Adrenal gland (tissue), 12 donors: ENCODE data around the gene GFRA1. TPM values are rescaled to one million over a fixed set of nuclear protein-coding genes. Genes with fewer than 3 reads are reported as not detected.

Experiments used
- DNase-seq, 7 donors: peaks; one replicate each; pipeline ENCODE4 v3.0.0-alpha.2; 2019 to 2020
- H3K27ac ChIP-seq, 5 donors: fragments of 200-600 bp; sonication (generic) in 4 of 5; 1 replicate in 3 of 5; 2 replicates in 2 of 5; pipeline versions ENCODE4 v1.5.1 to v1.8.0; 2016 to 2020; ENCODE audit warnings: mild to moderate bottlenecking in 1 of 5
- H3K27me3 ChIP-seq: fragments of 200-600 bp; 2 replicates; pipeline ENCODE4 v1.8.0; 2021
- H3K36me3 ChIP-seq, 2 donors: fragments of 200-600 bp; replicated peaks in 1 of 2; 1 replicate in 1 of 2; 2 replicates in 1 of 2; pipeline versions ENCODE4 v1.5.1 to v1.8.0; 2018 to 2022
- H3K4me1 ChIP-seq, 2 donors: fragments of 200-600 bp; replicated peaks in 1 of 2; 1 replicate in 1 of 2; 2 replicates in 1 of 2; pipeline versions ENCODE4 v1.5.1 to v1.8.0; 2018 to 2021
- H3K4me3 ChIP-seq, 4 donors: fragments of 200-600 bp; sonication (generic) in 3 of 4; one replicate each; pipeline ENCODE4 v1.5.1; 2016 to 2018
- H3K9me3 ChIP-seq, 3 donors: fragments of 200-600 bp; sonication (generic) in 1 of 3; replicated peaks in 1 of 3; 1 replicate in 2 of 3; 2 replicates in 1 of 3; pipeline versions ENCODE4 v1.5.1 to v1.8.0; 2016 to 2021
- CTCF ChIP-seq, 6 experiments: fragments of 450-650 bp in 4 of 6; fragments of 200-600 bp in 2 of 6; sonication (generic) in 1 of 6; IDR thresholded peaks; 1 replicate in 5 of 6; 2 replicates in 1 of 6; pipeline versions ENCODE4 v1.5.1 to v1.8.0; 2016 to 2021; ENCODE audit warnings: antibody characterized with exemption in 6 of 6, mild to moderate bottlenecking in 2 of 6, moderate library complexity in 1 of 6
- POLR2A ChIP-seq, 2 donors: fragments of 450-650 bp; IDR thresholded peaks; one replicate each; pipeline ENCODE4 v1.6.1; 2017; ENCODE audit warnings: antibody characterized with exemption in 2 of 2, mild to moderate bottlenecking in 2 of 2, moderate library complexity in 1 of 2
- WGBS, 4 donors: extraction: QIAGEN DNeasy Blood & Tissue Kit in 2 of 4; methylation state at CpG; one replicate each; pipeline versions ENCODE4 v1.1.5 to v1.1.7; 2013 to 2017; 5-methylcytosine and 5-hydroxymethylcytosine counted together
- intact Hi-C, 2 donors: fragments of 100-400 bp; cut with DNase I; formaldehyde crosslinking; loops; one replicate each; pipeline versions ENCODE4 v1.14.1 to v1.15.0; 2022 to 2023
- polyA plus RNA-seq, 3 donors: library from polyadenylated mRNA; stranded (reverse); fragments of 200-250 nt in 2 of 3; fragments of 350-450 nt in 1 of 3; fragmentation: Illumina TruSeq in 1 of 3; extraction: RNeasy Lipid Tissue Mini Kit (QIAGEN cat#74804) in 1 of 3; gene quantifications; one replicate each; pipeline ENCODE4 v1.2.3, GENCODE V29; 2013 to 2014
- total RNA-seq, 9 donors: library from RNA; depleted of rRNA in 4 of 9; stranded (reverse); fragments of >200 nt in 4 of 9; fragments of 120-200 nt in 1 of 9; fragmentation: NEBNext Ultra II Directional in 1 of 9; extraction: Animal tissue kit (Norgen Biotek cat#: 25700) in 1 of 9; gene quantifications; one replicate each; pipeline versions ENCODE4 v1.1.0 to v1.2.4, GENCODE V29; 2013 to 2023
- donor health status: healthy with polysubstance abuse.
- donor health status: Bipolar disorder and iron deficiency.
- donor health status: DM: yes; HTN: yes; CAD: no.
- donor health status: DM: no; HTN: no; CAD: no.
- donor health status: DM: no; HTN: no; CAD: no.
- donor health status: DM: yes; HTN: yes; CAD: no.

Gene GFRA1
- total and polyA plus RNA-seq, 12 donors = 0.61 to 12.9 (median 2.6) TPM

- no peaks in the 10 kb centered on the region for H3K9me3 ChIP-seq
- 73 to 76% (median 75%) methylated on average over 8 of the region's 8 CpGs for WGBS, 4 donors
- no peaks in the 10 kb centered on the region for H3K36me3 ChIP-seq
- no peak overlapping the region for H3K27ac ChIP-seq
- H3K4me3 ChIP-seq = no peak overlapping the region
- no peak for DNase-seq
- TF ChIP-seq POLR2A (IDR thresholded peaks at IDR 0.05) = no peak
- TF ChIP-seq CTCF (IDR thresholded peaks at IDR 0.05) = no peak
- no peaks in the 10 kb centered on the region for H3K27me3 ChIP-seq
- intact Hi-C loops = no loop called here
- peaks cover 0 to 4% of the 10 kb centered on the region in 2 donors for H3K4me1 ChIP-seq
Observed at GRCh38 chr10:116043861-116044260, 229.1 kb downstream of the GFRA1 start.

- 81 to 88% (median 83%) methylated on average over 3 of the region's 3 CpGs for WGBS, 4 donors
- Histone ChIP-seq H3K4me1 (peaks cover 0 to 4% of the 10 kb centered on the region in 2 donors), H3K36me3 (no peaks in the 10 kb centered on the region), H3K9me3 (no peaks in the 10 kb centered on the region), H3K4me3 (no peak overlapping the region), H3K27ac (no peak overlapping the region), H3K27me3 (no peaks in the 10 kb centered on the region)
- no peak for DNase-seq
- intact Hi-C loops = no loop called here
- TF ChIP-seq POLR2A (IDR thresholded peaks at IDR 0.05) (no peak), CTCF (IDR thresholded peaks at IDR 0.05) (no peak)
Observed at GRCh38 chr10:116043304-116043703, 229.7 kb downstream of the GFRA1 start.

- TF ChIP-seq CTCF (IDR thresholded peaks at IDR 0.05) (no peak), POLR2A (IDR thresholded peaks at IDR 0.05) (no peak)
- no peak overlapping the region for H3K4me3 ChIP-seq
- H3K27me3 ChIP-seq = no peaks in the 10 kb centered on the region
- H3K9me3 ChIP-seq = no peaks in the 10 kb centered on the region
- intact Hi-C loops = no loop called here
- no peak overlapping the region for H3K27ac ChIP-seq
- 84 to 93% (median 88%) methylated on average over 4 of the region's 4 CpGs for WGBS, 4 donors
- no peaks in the 10 kb centered on the region for H3K36me3 ChIP-seq
- H3K4me1 ChIP-seq = peaks cover 0 to 4% of the 10 kb centered on the region in 2 donors
- no peak for DNase-seq
Observed at GRCh38 chr10:116041948-116042347, 231.1 kb downstream of the GFRA1 start.

DNA sequence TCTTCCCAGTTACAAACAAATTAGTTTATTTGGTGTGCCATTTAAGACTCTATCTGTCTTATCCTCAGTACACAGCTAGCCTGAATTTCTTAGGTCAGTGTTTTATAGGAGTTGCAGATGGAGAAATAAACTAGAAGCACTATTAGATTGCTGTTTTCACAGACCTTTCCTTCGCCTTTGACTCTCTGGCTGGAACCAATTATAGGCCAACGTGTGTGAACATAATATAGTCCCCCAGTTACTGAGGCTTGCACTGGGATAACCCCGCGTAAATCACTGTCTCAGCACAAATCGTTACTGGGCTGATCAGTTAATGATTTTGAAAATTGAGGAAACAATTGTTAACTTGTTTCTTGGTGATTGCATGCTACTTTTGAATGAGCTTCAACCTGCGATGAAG, 233.4 kb downstream of the GFRA1 start:
- Histone ChIP-seq H3K4me1 (peaks cover 0 to 2% of the 10 kb centered on the region in 2 donors), H3K4me3 (no peak overlapping the region), H3K27ac (no peak overlapping the region), H3K27me3 (no peaks in the 10 kb centered on the region), H3K36me3 (no peaks in the 10 kb centered on the region), H3K9me3 (no peaks in the 10 kb centered on the region)
- no peak for DNase-seq
- 78 to 93% (median 84%) methylated on average over 6 of the region's 6 CpGs for WGBS, 4 donors
- intact Hi-C loops = no loop called here
- TF ChIP-seq POLR2A (IDR thresholded peaks at IDR 0.05) (no peak), CTCF (IDR thresholded peaks at IDR 0.05) (no peak)
